K562 (cell line): ENCODE results near the gene GNPTAB. TPM values are rescaled to one million over a fixed set of nuclear protein-coding genes. Genes with fewer than 3 reads are reported as not detected.
A peak's percentile ranks its signal among the peaks of the same experiment; 100 is the strongest.

ENCODE experiments used
- ASH1L ChIP-seq: fragments of 450-650 bp; IDR thresholded peaks from 2 replicates; pipeline ENCODE4 v1.6.1; 2018; ENCODE audit warnings: borderline replicate concordance, mild to moderate bottlenecking, low read depth; ENCODE audit not compliant: partially characterized antibody
- CTBP1 ChIP-seq: fragments of 450-650 bp; IDR thresholded peaks from 2 replicates; pipeline ENCODE4 v1.6.1; 2016; ENCODE audit warnings: borderline replicate concordance
- DEAF1 ChIP-seq: fragments of 450-650 bp; formaldehyde crosslinking; IDR thresholded peaks from 2 replicates; pipeline ENCODE4 v1.4.0; 2020; ENCODE audit warnings: mild to moderate bottlenecking, moderate library complexity
- ERF ChIP-seq: fragments of 450-650 bp; formaldehyde crosslinking; IDR thresholded peaks from 2 replicates; pipeline ENCODE4 v1.4.0; 2020; ENCODE audit warnings: mild to moderate bottlenecking, mixed read lengths
- JUNB ChIP-seq: fragments of 450-650 bp; formaldehyde crosslinking; conservative IDR thresholded peaks from 2 replicates; pipeline ENCODE4 v1.4.0; 2020; ENCODE audit warnings: mild to moderate bottlenecking
- MAFG ChIP-seq: fragments of 450-650 bp; conservative IDR thresholded peaks from 2 replicates; pipeline ENCODE4 v1.6.1; 2016; ENCODE audit warnings: missing genetic modification characterization, missing compliant biosample characterization
- NCOA1 ChIP-seq: fragments of 450-650 bp; IDR thresholded peaks from 2 replicates; pipeline ENCODE4 v1.6.1; 2016; ENCODE audit warnings: low read depth
- OTX1 ChIP-seq: fragments of 450-650 bp; formaldehyde crosslinking; IDR thresholded peaks from 2 replicates; pipeline ENCODE4 v1.4.0; 2022; ENCODE audit warnings: mild to moderate bottlenecking
- TARDBP ChIP-seq: fragments of 450-650 bp; IDR thresholded peaks from 2 replicates; pipeline ENCODE4 v1.6.1; 2016
- XRCC3 ChIP-seq: fragments of 450-650 bp; IDR thresholded peaks from 2 replicates; pipeline ENCODE4 v1.6.1; 2017; ENCODE audit warnings: mild to moderate bottlenecking, moderate library complexity
- ZBTB33 ChIP-seq: sonication (generic); formaldehyde crosslinking; IDR thresholded peaks from 2 replicates; pipeline ENCODE4 v1.8.1; 2023; ENCODE audit warnings: mild to moderate bottlenecking, missing genetic modification reagents
- ZBTB8A ChIP-seq: fragments of 450-650 bp; IDR thresholded peaks from 2 replicates; pipeline ENCODE4 v1.6.1; 2018; ENCODE audit warnings: mild to moderate bottlenecking, moderate library complexity; ENCODE audit not compliant: partially characterized antibody
- ZMIZ1 ChIP-seq, 2 experiments: fragments of 150-350 bp in 1 of 2; IDR thresholded peaks; 2 replicates each; pipeline ENCODE4 v1.6.1; 2012 to 2016; ENCODE audit warnings: low read depth in 2 of 2, low read length in 2 of 2, mild to moderate bottlenecking in 1 of 2, moderate library complexity in 1 of 2
- ZNF133 ChIP-seq: fragments of 250-450 bp; sonication (Bioruptor Pico); IDR thresholded peaks from 2 replicates; pipeline ENCODE4 v1.4.0; 2020; ENCODE audit warnings: mild to moderate bottlenecking
- ZNF165 ChIP-seq: fragments of 250-450 bp; sonication (Bioruptor Pico); IDR thresholded peaks from 2 replicates; pipeline ENCODE4 v1.4.0; 2020; ENCODE audit warnings: borderline replicate concordance
- ZNF253 ChIP-seq: fragments of 250-450 bp; sonication (Bioruptor Pico); conservative IDR thresholded peaks from 2 replicates; pipeline ENCODE4 v1.6.1; 2021; ENCODE audit warnings: mild to moderate bottlenecking
- ZNF785 ChIP-seq: fragments of 250-450 bp; sonication (Bioruptor Pico); IDR thresholded peaks from 2 replicates; pipeline ENCODE4 v1.4.0; 2020; ENCODE audit warnings: mild to moderate bottlenecking
- polyA plus RNA-seq, 8 experiments: library from polyadenylated mRNA; depleted of rRNA in 4 of 8; stranded (reverse) in 5 of 8; unstranded in 3 of 8; fragments of >200 nt; fragmentation: Nextera tagmentation in 2 of 8; fragmentation: Illumina TruSeq in 1 of 8; extraction: Ambion mirVana in 2 of 8; extraction: Trizol in 1 of 8; gene quantifications; 2 replicates each; pipeline versions ENCODE4 v1.2.1 to v1.2.3, GENCODE V29; 2011 to 2014; ENCODE audit warnings: inconsistent platforms in 1 of 8, missing spikeins in 1 of 8
- total RNA-seq, 7 experiments: library from RNA; depleted of rRNA in 6 of 7; stranded (reverse); fragments of >200 nt in 6 of 7; fragmentation: Illumina TruSeq in 2 of 7; extraction: Trizol in 2 of 7; gene quantifications; 2 replicates each; pipeline versions ENCODE4 v1.2.1 to v1.2.3, GENCODE V29; 2011 to 2021; ENCODE audit warnings: low replicate concordance in 1 of 7
- TF ChIP-seq, protein P1 (sequence below): fragments of 250-450 bp; sonication (Bioruptor Pico); IDR thresholded peaks from 2 replicates; pipeline ENCODE4 v1.5.0; 2020; ENCODE audit warnings: mild to moderate bottlenecking, borderline replicate concordance

Gene GNPTAB
- total and polyA plus RNA-seq, 9 of the 15 experiments (the other 6 are each of a cell fraction or from before 2014, with no cell fraction given), result 5.9 to 23.2 (median 19.3) TPM

DNA sequence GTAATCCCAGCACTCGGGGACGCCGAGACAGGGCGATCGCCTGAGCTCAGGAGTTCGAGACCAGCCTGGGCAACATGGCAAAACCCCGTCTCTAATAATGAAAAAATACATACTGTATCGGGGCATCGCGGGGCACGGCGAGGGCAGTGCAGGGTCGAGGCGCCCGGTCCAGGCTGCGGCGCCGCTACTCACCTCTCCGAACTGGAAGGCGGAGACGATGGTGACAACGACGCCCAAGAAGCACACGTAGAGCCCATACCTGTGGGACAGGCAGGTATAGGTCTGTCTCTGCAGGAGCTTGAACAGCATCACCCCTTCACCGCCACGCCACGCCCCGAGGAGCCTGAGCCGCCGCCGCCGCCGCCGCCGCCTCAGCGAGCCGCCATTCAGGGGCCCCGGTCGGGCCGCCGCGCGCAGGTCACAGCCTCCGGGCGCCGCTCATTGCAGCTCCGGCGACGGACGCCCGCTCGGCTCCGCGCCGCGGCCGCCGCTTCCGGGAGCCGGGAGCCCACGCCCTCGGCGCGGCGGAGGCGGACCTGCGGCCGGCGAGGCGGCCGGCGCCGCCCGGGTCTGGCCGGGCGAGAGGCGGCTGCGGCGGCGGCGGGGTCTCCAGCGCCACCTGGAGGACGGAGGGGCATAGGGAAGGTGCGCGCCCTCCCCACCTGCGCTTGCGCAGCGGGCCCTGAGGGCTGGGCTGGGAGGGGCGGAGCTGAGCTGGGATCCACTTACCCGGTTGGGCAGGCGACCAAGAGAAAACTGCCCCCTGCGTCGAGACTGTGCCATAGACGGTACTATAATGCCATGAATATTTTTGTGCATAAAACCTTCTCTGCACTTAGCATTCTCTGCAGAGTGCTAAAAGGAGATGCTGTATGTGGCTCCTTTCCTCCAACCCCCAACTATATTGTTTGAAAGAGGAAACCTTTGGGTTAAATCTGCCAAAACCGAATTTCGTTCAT is at the start of gene GNPTAB (continued):
- TF ChIP-seq ZMIZ1 (IDR thresholded peaks at IDR 0.05; ENCODE audit: low read depth in 2 of 2, low read length in 2 of 2) (no peak), ZNF253 (CRISPR knock-in tag) (no peak), ASH1L (no peak), CTBP1 (peak; percentile 80), MAFG (no peak), ZNF785 (no peak), XRCC3 (no peak), ZNF165 (CRISPR knock-in tag) (no peak), ZNF133 (CRISPR knock-in tag) (no peak), ZBTB33 (CRISPR knock-in tag) (no peak), ZBTB8A (no peak), ERF (no peak), DEAF1 (CRISPR knock-in tag) (peak; percentile 36; the same call in 1 of the 2 replicates), TARDBP (no peak), NCOA1 (no peak), JUNB (no peak), OTX1 (CRISPR knock-in tag) (no peak)
- TF ChIP-seq, protein P1, sequence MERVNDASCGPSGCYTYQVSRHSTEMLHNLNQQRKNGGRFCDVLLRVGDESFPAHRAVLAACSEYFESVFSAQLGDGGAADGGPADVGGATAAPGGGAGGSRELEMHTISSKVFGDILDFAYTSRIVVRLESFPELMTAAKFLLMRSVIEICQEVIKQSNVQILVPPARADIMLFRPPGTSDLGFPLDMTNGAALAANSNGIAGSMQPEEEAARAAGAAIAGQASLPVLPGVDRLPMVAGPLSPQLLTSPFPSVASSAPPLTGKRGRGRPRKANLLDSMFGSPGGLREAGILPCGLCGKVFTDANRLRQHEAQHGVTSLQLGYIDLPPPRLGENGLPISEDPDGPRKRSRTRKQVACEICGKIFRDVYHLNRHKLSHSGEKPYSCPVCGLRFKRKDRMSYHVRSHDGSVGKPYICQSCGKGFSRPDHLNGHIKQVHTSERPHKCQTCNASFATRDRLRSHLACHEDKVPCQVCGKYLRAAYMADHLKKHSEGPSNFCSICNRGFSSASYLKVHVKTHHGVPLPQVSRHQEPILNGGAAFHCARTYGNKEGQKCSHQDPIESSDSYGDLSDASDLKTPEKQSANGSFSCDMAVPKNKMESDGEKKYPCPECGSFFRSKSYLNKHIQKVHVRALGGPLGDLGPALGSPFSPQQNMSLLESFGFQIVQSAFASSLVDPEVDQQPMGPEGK, result no peak
